Embryonic facial prominence (tissue), 1 donor: ENCODE measurements around the gene ADCK2.
"Not testable (repeated sequence)": the region's sequence is repeated elsewhere in the genome, so short reads cannot be mapped to it uniquely, and the experiment has no call there.

Source experiments
- DNase-seq: peaks from one replicate; pipeline ENCODE4 v3.0.0-alpha.2; 2016; ENCODE audit errors: extremely low spot score

The ADCK2 gene

DNA sequence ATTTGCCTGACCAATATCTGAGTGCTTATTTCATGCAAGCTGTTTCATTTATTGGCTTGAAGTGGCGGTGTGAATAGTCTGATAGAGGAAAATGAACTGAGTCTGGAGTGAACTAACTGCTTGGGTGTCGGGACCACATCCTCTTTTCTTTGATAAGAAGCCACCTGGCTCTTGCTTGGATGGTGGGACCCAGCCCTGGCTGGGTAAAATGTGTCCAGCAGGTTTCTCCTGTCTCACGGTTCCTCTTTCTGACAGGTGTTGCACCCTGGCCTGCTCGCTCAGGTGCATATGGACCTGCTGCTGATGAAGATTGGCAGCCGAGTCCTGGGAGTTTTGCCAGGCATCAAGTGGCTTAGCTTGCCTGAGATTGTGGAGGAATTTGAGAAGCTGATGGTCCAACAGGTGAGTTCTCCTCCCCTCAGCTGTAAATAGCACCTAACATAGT, 1.6 kb downstream of the ADCK2 start:
- no peak for DNase-seq

DNA sequence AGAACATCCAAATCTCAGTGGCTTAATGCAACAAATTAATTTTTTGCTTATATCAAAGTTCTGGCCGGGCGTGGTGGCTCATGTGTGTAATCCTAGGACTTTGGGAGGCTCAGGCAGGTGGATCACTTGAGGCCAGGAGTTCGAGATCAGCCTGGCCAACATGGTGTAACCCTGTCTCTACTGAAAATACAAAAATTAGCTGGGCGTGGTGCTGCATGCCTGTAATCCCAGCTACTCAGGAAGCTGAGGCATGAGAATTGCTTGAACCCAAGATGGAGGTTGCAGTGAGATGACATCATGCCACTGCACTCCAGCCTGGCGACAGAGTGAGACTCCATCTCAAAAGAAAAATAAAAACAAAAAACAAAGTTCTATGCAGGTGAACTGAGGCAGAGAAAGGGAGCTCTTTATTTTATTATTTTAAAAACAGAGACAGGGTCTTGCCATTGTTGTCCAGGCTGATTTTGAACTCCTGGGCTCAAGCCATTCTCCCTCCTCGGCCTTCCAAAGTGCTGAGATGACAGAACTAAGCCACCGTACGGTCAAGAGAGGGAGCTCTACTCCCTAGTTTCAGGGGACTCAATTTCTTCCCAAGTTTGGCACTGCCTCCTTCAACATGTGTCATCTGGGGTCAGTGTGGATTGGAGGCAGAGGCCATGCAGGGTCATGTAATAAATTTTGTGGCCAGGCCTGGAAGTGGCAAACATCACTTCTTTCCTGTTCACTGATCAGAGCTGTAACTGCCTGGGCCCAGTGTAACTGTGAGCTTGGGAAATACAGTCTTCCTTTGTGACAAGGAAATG, 2.4 kb downstream of the ADCK2 start:
- no peak for DNase-seq

GRCh38 chr7:140675726-140676125, 3.0 kb downstream of the ADCK2 start:
- no peak for DNase-seq

DNA sequence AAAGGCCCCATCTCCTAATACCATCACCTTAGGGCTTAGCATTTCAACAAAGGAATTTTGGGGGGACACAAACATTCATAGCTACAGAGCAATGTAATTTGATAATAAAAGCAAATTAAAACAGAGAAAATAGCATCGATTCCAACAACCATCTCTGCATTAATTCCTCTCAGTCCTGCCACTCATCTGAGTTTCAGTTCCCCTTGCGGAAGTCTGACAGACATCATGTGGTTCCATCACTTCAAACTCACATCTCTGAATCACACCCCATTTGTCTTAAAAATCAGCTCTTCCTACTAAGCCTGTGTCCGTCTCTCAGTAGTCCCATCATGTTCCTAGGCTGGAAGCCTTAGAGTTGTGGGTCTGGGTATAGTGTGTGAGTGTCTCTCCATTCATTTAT, 3.6 kb downstream of the ADCK2 start:
- DNase-seq, result no peak

DNA sequence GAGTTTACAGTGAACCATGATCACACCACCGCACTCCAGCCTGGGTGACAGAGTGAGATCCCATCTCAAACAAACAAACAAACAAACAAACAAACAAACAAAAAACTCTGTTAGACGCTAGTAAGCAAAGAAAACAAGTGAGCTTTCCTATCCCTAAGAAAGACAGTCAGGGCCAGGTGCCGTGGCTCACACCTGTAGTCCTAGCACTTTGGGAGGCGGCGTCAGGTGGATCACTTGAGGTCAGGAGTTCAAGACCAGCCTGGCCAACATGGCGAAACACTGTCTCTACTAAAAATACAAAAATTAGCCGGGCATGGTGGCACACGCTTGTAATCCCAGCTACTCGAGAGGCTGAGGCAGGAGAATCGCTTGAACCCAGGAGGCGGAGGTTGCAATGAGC, 4.2 kb downstream of the ADCK2 start:
- not testable (repeated sequence) for DNase-seq

- no peak for DNase-seq
Observed at GRCh38 chr7:140677496-140677895, 4.8 kb downstream of the ADCK2 start.

- no peak for DNase-seq
Observed at GRCh38 chr7:140678081-140678815, 5.5 kb downstream of the ADCK2 start.

DNA sequence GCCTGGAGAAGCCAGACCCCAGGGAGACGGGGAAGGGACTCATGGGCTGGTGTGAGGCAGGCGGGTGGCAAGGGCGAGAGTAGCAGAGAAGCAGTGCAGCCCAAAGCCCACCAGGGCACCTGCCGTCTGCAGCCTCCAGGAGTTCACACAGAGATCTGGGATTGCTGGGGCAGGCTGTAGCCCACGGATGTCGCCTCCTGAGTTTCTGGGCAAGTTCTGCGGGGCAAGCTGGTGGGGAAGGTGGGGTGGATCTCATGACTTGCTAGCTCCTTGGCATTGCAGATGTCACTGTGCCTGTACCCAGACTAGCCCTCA, 6.0 kb downstream of the ADCK2 start:
- no peak for DNase-seq

DNA sequence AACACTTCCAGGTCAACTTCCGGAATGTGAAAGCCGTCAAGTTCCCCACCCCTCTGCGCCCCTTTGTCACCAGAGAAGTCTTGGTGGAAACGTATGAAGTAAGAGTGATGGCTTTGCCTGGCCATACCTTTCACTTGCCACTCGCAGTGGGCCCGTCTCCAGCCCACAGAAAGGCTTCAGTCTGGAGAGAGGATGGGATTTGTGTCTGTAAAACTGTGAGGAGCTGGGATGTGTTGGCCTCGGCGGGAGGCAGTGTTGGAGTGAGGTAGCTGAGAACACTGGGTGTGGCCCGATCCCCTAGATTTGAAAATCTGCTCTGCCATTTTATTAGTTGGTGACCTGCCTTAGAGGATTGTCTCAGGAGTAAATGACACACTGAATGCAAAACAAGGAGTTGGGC, 6.4 kb downstream of the ADCK2 start:
- DNase-seq, result no peak

- no peak for DNase-seq
Observed at GRCh38 chr7:140680886-140681285, 8.1 kb downstream of the ADCK2 start.

DNA sequence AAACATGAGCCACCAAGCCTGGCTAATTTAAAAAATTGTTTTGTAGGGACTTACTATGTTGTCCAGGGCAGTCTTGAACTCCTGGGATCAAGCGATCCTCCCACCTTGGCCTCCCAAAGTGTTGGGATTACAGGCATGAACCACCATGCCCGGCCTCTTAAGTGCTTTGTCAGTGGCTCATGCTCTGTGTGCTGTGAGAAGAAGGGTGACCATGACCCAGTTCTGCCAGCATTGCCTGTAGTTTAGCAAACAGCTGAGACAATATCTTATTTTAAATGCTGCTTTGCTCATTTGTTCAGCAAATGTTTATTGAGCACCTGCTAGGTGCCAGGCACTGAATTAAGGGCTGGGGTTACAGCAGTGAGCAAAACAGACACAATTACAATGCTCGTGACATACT, 9.0 kb downstream of the ADCK2 start:
- DNase-seq, result no peak

GRCh38 chr7:140683657-140684056, 10.9 kb downstream of the ADCK2 start:
- no peak for DNase-seq

DNA sequence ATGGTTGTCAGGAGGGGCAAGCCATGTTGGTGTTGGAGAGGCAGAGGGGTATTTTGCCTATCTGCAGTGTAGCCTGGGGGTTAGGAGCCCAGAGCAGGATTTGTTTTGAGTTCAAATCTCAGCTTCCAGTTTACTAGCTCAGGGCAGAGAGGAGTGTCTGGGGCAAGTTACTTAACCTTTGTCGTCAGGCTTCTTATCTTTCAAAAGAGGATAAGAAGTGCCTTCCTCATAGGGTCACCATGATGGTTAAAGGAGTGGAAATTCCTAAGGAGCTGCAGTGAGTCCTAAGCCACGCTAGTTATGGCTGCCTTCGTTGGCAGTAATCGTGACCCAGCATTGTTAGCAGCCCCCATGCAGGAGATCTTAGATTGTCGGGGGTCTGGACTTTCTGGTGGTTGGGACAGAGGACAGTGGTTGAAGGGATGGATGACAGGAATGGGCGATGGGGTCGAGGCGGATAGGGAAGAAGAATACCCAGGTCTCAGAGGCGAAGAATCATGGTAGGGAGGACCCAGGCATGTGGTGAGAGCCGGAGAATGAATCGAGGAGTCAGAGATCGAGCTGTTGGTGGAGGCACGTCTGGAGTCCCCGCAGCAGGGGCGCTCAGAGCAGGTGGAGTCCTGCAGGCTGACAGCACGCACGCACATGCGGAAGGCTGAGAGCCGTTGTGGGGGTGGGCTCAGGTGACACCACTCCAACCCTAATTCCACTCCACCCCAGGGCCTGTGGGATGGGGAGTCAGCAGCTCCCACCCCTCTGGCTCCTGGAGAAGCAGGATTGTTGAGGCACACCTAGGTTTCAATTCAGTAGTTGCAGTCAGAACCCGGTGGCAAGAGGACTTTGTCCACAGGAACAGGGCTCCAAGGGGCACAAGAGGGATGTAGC, 11.6 kb downstream of the ADCK2 start:
- no peak for DNase-seq

- no peak for DNase-seq
Observed at GRCh38 chr7:140685407-140686087, 12.8 kb downstream of the ADCK2 start.

- no peak for DNase-seq
Observed at GRCh38 chr7:140686921-140687320, 14.2 kb downstream of the ADCK2 start.

DNA sequence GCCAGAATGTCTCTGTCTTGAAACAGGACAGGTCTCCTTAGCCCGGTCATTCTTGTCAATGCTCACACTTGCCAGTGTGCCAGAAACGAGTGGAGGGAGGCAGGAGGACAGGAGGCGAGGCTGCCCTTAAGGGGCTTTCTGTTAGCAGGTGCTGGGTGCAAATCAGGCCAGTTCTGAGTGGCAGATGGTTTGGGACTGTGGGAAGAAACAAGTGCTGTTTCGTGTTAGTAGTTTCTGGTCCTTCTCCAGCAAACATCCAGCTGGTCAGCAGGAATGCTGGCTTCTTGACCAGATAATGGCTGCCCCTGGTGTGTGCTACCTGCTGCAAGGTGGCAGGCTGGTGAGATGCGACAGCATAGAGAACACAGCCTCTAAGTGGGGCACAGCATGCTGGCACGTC, 15.6 kb downstream of the ADCK2 start:
- DNase-seq, result no peak

GRCh38 chr7:140689199-140690152, 16.7 kb downstream of the ADCK2 start:
- no peak for DNase-seq

GRCh38 chr7:140691376-140692045, 18.8 kb downstream of the ADCK2 start:
- DNase-seq, result no peak

GRCh38 chr7:140693849-140694248, 21.1 kb downstream of the ADCK2 start:
- not testable (repeated sequence) for DNase-seq

- no peak for DNase-seq
Observed at GRCh38 chr7:140694592-140694991, 21.8 kb downstream of the ADCK2 start.
